ENCODE measurements around the gene DCLRE1C.

DNA sequence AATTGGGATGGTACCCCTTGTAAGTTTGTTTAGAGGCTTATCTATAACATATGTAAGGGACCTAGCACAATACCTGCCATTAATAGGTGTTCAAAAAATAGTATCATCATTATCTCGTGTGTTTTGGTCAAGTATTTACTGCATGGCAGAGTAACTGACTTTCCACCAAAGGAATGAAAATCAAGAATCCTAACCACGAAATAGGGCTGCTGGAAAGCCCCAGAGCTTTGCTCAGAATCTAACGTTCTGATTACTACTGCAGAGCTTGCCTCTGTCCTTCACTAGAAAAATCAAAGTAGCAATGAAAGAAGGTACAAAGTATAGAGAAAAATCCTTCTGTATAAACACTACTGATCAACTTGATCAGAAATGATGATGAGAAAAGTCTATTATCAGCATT lies 34.9 kb downstream of the DCLRE1C start:
- TF ChIP-seq, protein P1, sequence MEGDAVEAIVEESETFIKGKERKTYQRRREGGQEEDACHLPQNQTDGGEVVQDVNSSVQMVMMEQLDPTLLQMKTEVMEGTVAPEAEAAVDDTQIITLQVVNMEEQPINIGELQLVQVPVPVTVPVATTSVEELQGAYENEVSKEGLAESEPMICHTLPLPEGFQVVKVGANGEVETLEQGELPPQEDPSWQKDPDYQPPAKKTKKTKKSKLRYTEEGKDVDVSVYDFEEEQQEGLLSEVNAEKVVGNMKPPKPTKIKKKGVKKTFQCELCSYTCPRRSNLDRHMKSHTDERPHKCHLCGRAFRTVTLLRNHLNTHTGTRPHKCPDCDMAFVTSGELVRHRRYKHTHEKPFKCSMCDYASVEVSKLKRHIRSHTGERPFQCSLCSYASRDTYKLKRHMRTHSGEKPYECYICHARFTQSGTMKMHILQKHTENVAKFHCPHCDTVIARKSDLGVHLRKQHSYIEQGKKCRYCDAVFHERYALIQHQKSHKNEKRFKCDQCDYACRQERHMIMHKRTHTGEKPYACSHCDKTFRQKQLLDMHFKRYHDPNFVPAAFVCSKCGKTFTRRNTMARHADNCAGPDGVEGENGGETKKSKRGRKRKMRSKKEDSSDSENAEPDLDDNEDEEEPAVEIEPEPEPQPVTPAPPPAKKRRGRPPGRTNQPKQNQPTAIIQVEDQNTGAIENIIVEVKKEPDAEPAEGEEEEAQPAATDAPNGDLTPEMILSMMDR (conservative IDR thresholded peaks at IDR 0.05; ENCODE audit: low read length) = no peak
- TF ChIP-seq EZH2phosphoT487 (IDR thresholded peaks at IDR 0.05; ENCODE audit: borderline replicate concordance, low read depth, low read length) = no peak

Data from OCI-LY7 (cell line).